Thyroid gland (tissue), 4 donors: ENCODE results near the gene PNPLA6.

ENCODE experiments used
- POLR2A ChIP-seq, 2 donors: fragments of 450-650 bp; IDR thresholded peaks; one replicate each; pipeline ENCODE4 v1.6.1; 2017; ENCODE audit warnings: antibody characterized with exemption in 2 of 2, mild to moderate bottlenecking in 2 of 2, moderate library complexity in 1 of 2
- TF ChIP-seq, protein P1 (sequence below), 6 experiments: fragments of 200-600 bp in 3 of 6; fragments of 450-650 bp in 3 of 6; sonication (generic) in 3 of 6; IDR thresholded peaks; one replicate each; pipeline ENCODE4 v1.5.1; 2016 to 2019; ENCODE audit warnings: antibody characterized with exemption in 6 of 6, mild to moderate bottlenecking in 2 of 6, inconsistent platforms in 1 of 6, moderate library complexity in 1 of 6

DNA sequence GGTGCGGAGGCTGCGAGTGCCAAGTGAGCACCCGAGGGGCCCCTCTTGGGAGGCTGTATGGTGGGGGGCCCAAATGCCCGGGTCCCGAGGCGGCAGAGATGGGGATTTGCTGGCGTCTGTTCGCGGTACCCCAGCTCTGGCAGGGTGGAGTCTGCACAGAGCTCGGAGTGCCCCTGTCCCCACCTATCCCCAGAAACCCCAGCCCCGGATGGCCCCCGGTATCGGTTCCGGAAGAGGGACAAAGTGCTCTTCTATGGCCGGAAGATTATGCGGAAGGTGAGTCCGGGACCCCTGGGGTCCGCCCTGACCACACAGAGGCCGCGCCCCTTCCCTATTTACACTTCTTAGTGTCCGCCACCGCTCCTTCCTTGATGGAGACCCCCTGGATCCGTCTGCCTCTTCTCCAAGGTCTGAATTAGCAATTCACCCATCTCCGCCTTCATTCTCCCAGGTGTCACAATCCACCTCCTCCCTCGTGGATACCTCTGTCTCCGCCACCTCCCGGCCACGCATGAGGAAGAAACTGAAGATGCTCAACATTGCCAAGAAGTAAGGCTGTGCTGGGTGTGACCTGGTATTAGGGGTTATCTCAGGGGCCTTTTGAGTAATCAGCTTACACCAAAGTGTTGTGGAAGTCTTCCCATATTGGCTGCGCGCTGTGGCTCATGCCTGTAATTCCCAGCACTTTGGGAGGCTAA, 630 bp downstream of the PNPLA6 start:
- TF ChIP-seq, protein P1, sequence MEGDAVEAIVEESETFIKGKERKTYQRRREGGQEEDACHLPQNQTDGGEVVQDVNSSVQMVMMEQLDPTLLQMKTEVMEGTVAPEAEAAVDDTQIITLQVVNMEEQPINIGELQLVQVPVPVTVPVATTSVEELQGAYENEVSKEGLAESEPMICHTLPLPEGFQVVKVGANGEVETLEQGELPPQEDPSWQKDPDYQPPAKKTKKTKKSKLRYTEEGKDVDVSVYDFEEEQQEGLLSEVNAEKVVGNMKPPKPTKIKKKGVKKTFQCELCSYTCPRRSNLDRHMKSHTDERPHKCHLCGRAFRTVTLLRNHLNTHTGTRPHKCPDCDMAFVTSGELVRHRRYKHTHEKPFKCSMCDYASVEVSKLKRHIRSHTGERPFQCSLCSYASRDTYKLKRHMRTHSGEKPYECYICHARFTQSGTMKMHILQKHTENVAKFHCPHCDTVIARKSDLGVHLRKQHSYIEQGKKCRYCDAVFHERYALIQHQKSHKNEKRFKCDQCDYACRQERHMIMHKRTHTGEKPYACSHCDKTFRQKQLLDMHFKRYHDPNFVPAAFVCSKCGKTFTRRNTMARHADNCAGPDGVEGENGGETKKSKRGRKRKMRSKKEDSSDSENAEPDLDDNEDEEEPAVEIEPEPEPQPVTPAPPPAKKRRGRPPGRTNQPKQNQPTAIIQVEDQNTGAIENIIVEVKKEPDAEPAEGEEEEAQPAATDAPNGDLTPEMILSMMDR (IDR thresholded peaks at IDR 0.05), result no peak
- no peak for TF ChIP-seq POLR2A (IDR thresholded peaks at IDR 0.05)
